Type B pancreatic cell (in vitro differentiated cells): ENCODE measurements around the gene SLC29A1. TPM values are rescaled to one million over a fixed set of nuclear protein-coding genes. Genes with fewer than 3 reads are reported as not detected.

ENCODE experiments used
- DNase-seq: peaks from one replicate; pipeline ENCODE4 v3.0.0; 2021; ENCODE audit warnings: mixed read lengths; ENCODE audit not compliant: unreplicated experiment; ENCODE audit errors: extremely low spot score
- H3K27ac Mint-ChIP-seq: 2 replicates; pipeline ENCODE4 v1.8.0; 2021; ENCODE audit warnings: mild to moderate bottlenecking, mixed read lengths
- H3K27me3 Mint-ChIP-seq: 2 replicates; pipeline ENCODE4 v1.8.0; 2021; ENCODE audit warnings: mixed read lengths
- H3K36me3 Mint-ChIP-seq: 2 replicates; pipeline ENCODE4 v1.8.0; 2021; ENCODE audit warnings: mixed read lengths
- H3K4me1 Mint-ChIP-seq: one replicate; pipeline ENCODE4 v1.8.0; 2021; ENCODE audit warnings: mixed read lengths; ENCODE audit not compliant: unreplicated experiment
- H3K4me3 Mint-ChIP-seq: 2 replicates; pipeline ENCODE4 v1.8.0; 2021; ENCODE audit warnings: mild to moderate bottlenecking, mixed read lengths
- H3K9me3 Mint-ChIP-seq: 2 replicates; pipeline ENCODE4 v1.8.0; 2021; ENCODE audit warnings: mixed read lengths
- CTCF ChIP-seq: fragments of 200-600 bp; sonication (generic); conservative IDR thresholded peaks from 2 replicates; pipeline ENCODE4 v1.5.0; 2021; ENCODE audit warnings: antibody characterized with exemption, mild to moderate bottlenecking
- total RNA-seq: library from RNA; stranded (reverse); gene quantifications from 2 replicates; pipeline ENCODE4 v1.2.1, GENCODE V29; 2021; ENCODE audit warnings: low replicate concordance

SLC29A1 gene
- total RNA-seq, 1 donor from 2014 or later, result 33.6 TPM

DNA sequence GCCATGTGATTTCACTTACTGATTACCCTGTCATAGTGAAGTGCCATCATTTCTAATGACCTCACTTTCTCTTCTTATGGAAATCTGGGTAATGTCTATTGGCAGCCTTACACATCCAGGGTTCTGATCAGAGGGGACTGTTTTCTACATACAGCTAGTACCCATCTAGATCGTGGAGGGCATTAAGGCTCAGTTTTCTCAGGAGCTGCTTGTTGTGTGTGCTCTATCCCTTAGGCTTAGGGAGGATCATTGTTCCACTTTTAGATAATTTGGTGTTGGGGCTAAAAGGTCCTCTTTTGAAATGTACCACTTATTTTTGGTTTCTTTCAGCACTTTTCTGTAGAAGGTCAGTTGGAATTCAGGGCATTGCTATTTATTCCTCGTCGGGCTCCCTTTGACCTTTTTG lies 27.3 kb downstream of the SLC29A1 start:
- Mint-ChIP-seq H3K4me1 (peaks cover 41% of the 10 kb centered on the region), H3K27ac (no peak overlapping the region), H3K36me3 (peaks cover 53% of the 10 kb centered on the region), H3K9me3 (no peaks in the 10 kb centered on the region), H3K27me3 (peaks cover 6% of the 10 kb centered on the region), H3K4me3 (no peak overlapping the region)
- no peak for TF ChIP-seq CTCF
- no peak for DNase-seq

- no peak for TF ChIP-seq CTCF
- no peaks in the 10 kb centered on the region for H3K9me3 Mint-ChIP-seq
- H3K36me3 Mint-ChIP-seq, result peaks cover 51% of the 10 kb centered on the region
- peaks cover 49% of the 10 kb centered on the region for H3K4me1 Mint-ChIP-seq
- DNase-seq, result no peak
- H3K27me3 Mint-ChIP-seq, result peaks cover 3% of the 10 kb centered on the region
- peak overlapping the region; percentile 66 for H3K27ac Mint-ChIP-seq
- H3K4me3 Mint-ChIP-seq, result no peak overlapping the region
These were observed 28.5 kb downstream of the SLC29A1 start for GRCh38 chr6:44251576-44252524.

DNA sequence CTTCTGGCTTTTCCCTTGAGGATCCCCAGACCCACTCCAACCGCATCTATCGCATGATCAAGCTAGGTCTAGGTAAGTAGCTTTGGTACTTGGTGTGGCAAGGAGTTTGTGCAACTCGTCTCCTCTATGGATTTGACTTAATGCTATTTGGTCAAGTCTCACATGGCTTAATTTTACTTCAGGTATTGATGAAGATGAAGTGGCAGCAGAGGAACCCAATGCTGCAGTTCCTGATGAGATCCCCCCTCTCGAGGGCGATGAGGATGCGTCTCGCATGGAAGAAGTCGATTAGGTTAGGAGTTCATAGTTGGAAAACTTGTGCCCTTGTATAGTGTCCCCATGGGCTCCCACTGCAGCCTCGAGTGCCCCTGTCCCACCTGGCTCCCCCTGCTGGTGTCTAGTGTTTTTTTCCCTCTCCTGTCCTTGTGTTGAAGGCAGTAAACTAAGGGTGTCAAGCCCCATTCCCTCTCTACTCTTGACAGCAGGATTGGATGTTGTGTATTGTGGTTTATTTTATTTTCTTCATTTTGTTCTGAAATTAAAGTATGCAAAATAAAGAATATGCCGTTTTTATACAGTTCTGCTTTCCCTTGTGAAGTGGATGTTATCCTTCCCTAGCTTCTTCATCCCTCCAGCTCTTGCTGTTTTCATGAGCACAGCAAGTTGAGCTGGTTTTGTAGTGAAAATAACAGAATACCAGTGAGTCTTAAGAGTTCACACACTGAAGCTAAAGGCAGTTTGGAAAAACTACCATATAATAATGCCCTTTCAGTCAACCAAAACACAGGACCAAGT lies 30.1 kb downstream of the SLC29A1 start:
- no peaks in the 10 kb centered on the region for H3K9me3 Mint-ChIP-seq
- H3K27me3 Mint-ChIP-seq, result no peaks in the 10 kb centered on the region
- peak; percentile 72 for TF ChIP-seq CTCF
- H3K27ac Mint-ChIP-seq, result peak overlapping the region; percentile 81
- H3K4me3 Mint-ChIP-seq, result peak overlapping the region; percentile 44
- H3K36me3 Mint-ChIP-seq, result peaks cover 41% of the 10 kb centered on the region
- DNase-seq, result no peak
- H3K4me1 Mint-ChIP-seq, result peaks cover 56% of the 10 kb centered on the region

DNA sequence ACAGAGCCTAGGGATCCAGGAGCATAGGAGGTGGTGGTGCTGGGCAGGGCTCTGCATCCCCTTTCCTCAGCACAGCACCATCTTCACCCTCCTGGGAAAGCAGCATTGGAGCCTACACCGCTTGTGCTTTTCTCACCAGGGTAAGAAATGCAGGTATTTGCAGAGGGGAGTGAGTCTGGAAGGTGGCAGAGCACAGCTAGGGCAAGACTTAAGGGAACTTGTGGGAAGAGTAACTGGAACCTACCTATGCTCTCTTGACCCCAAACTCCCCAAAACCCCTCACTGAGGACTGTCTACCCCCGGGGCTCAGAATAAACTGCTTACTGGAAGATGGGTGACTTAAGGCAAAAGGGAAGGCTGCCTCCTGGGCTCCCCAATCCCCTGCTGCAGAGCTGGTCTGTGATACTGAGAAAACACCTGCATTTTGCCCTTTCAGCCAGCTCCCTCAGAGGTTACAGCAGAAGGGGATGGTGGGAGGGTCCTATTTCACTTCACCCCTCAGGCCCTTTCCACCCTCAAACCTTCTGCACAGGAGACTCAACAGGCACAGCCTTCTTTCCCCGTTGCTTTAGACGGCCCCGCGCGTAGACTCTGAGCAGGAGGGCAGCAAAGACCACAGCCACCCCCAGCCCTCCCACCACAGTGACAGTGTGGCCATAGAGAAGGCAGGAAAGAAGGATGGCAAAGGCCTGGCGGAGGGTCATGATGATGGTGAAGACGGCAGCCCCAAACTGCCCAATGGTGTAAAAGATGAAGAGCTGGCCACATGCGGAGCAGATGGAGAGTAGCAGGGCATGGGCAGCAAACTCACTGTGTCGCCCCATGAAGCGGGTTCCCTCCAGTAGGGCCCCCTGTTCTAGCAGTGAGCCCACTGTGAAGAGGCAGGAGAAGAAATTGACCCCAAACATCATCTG lies 31.1 kb downstream of the SLC29A1 start:
- H3K36me3 Mint-ChIP-seq, result peaks cover 35% of the 10 kb centered on the region

More for the DNA sequence above, 31.1 kb downstream of the SLC29A1 start:
- H3K4me3 Mint-ChIP-seq, result peak overlapping the region; percentile 90
- peak overlapping the region; percentile 91 for H3K27ac Mint-ChIP-seq
- H3K27me3 Mint-ChIP-seq, result no peaks in the 10 kb centered on the region
- H3K4me1 Mint-ChIP-seq, result peaks cover 56% of the 10 kb centered on the region
- no peak for TF ChIP-seq CTCF
- H3K9me3 Mint-ChIP-seq, result no peaks in the 10 kb centered on the region
- no peak for DNase-seq
